Stimulated activated CD8-positive, alpha-beta memory T cell treated with anti-CD3 and anti-CD28 coated beads, Interleukin-15, amount 100 ng/mL, for 1 hour (primary cell): ENCODE measurements around the gene RGMA.
"Not testable (repeated sequence)": the region's sequence is repeated elsewhere in the genome, so short reads cannot be mapped to it uniquely, and the experiment has no call there.

Source experiments
- DNase-seq: peaks from one replicate; pipeline ENCODE4 v3.0.0-alpha.2; 2020; ENCODE audit warnings: low read depth

The RGMA gene

DNA sequence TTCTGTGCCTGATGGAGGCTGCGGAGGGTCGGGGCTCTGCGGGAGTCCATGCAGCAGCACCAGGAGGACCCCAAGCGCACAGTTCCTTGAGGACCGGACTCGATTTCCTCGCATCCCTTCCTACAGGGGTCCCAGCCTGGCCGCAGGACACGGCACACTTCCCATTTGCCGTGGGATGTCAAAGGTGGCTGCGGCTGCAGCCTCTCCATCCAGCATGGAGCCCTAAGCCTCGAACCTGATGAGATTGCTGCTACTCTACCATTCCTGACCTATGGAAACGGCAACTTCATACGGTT, 40.6 kb downstream of the RGMA start:
- DNase-seq: no peak

DNA sequence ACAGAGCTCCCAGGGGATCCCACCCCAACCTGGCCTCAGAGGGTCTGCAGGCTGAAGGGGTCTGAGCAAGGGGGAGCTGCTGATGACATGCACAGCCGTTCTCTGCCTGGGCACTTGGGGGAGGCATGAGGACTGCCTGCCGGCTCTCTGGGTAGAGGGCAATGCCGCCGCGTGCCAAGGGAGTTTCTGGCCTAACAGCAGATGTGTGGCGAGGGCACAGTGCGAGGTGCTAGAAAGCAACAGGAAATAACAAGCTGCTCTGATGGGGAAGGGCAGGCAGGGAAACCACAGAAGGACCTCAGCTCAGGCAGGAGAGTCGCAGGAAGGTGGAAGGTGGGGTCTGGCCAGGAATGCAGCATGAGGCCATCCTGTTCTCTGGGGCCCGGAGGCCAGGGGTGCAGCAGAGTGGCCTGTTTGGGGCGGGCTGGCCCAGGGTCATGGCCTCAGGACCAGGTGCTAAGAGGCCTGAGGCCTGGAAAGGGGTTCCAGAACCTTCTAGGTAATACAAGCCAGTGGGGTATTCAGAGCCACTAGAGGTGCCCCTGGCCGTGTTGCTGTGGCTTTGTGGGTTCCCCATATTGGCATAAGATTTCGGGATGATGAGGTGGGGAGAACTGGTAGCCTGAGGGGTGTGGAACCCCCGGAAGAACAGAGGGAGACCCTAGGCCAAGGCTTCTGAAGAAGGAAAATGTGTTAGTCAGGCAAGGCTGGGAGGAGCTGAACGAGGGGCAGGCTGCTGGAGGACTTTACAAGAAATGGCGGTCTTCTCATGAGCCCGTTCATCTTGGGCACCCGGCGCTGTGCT, 41.2 kb downstream of the RGMA start:
- DNase-seq: peak; percentile 16

DNA sequence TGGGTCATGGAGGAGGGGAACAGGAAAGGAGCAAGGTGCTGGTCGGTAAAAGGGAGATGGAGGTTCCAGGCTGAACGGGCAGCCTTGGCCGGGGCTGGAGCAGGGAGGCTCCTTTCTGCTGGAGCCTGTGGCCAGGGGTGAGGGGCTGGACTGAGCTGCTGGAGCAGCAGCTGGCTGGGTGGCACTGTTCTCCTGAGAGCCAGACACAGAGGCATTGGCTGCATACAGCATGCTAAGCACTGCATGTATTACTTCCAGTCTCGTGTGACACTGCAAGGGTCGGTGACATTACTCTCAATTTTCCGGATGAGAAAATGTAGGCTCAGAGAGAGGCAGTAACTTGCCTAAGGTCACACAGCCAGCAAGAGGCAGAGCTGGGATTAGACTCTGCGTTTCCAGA, 42.3 kb downstream of the RGMA start:
- DNase-seq: no peak

DNA sequence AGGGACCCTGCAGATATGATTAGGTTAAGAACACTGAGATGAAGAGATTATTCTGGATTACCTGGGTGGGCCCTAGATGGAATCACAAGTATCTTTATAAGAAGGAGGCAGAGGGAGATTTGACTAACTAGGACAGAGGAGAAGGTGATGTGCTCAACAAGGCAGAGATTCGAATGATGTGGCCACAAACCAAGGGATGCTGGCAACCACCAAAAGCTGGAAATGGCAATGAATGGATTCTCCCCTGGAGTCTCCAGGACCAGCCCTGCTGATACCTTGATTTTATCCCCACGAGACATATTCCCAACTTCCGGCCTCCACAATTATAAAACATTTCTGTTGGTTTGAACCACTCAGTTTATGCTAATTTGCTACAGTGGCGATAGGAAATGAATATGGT, 42.9 kb downstream of the RGMA start:
- no peak for DNase-seq

DNA sequence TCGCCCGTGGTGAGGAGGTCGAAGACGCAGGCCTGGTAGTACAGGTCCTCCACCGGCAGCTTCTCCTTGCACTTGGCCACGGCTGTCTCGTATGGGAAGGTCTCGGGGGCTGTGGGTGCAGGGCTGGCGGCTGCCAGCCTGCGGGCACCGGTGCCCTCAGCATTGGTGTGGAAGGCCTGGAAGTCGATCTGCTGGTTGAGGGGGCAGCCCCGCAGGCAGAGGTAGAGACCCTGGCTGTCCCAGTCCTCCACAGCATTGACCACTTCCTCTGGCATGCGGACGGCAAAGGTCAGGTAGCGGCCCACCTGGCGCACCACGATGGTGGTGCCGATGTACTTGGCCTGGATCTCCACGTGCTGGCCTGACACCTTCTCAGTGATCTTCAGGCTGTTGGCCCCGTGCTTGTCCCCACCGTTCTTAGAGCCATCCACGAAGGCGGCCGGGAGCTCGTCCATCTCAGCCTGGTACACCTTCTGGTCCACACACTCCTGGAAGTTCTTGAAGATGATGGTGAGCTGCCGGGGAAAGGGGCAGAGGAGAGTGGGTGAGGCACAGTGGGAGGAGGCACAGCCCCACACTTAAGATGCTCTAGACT, 43.7 kb downstream of the RGMA start:
- DNase-seq: no peak

DNA sequence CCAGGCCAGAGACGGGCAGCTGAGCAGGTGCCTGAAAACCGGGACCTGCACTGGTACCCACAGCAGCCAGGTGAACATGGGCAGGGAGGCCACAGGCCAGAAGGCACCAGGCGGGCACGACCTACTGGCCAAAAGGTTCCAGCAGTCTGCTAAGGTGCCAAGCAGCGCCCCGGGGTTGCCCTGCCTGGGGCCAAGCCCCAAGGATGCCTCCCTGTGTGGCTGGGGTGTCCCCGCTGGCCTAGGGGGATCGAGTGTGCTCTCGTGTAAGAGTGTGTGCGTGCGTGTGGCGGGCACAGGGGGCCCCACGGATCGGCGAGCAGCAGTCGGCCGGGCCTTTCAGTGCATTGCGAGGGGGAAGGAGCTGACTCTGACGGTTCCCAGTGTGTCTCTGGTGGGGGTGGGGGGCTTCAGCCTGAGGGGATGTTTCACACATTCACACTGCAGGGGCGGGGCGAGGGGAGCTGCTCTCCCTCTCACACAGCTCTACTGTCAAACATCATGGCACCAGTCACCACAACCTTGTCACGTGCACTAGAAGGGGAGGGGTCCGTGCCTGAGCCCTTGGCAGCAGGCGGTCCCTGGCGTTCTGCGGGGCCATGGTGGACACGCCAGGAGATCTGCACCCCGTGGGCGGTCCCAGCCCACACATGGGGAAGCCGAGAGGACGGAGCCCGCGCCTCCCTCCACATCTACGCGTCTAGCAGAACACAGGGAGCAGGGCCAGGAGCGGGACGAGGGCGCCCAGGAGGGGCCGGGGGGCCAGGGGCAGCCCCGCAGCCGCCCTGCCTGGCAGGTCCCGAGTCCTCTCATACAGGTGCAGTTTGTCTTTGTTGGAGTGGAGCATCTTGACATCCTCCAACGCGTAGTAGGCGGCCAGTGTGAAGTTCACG, 44.5 kb downstream of the RGMA start:
- no peak for DNase-seq

DNA sequence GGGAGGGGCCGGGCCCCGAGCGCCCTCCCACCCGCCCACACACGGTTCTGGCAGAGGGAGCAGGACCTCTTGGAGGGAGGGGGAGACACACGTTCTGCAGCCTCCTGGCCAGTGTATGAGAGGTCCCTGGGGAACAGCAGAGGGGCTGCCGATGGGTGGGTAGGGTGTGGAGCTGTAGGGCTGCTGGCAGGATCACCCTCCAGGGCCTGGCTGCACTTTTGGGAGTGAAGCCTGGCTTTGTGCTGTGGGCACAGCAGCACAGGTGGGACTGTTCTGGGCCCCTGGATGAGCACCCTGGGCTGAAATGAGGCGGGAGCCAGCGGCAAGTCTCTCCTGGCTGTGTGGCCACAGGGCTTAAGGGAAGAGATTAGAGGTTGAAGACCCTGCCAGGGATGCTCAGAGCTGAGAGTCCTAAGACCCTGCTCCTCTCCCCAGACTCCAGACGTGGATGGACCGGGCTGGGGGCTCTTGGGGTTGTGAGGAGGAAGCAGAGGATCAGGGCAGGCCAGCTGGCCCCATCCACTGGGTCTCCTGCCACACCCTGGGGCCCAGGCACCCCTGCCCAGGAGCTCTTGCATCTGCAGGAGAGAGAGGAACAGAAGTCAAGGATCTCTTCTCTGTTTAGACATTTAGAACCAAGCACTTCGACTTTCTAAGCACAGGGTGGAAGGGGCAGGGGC, 45.2 kb downstream of the RGMA start:
- no peak for DNase-seq

DNA sequence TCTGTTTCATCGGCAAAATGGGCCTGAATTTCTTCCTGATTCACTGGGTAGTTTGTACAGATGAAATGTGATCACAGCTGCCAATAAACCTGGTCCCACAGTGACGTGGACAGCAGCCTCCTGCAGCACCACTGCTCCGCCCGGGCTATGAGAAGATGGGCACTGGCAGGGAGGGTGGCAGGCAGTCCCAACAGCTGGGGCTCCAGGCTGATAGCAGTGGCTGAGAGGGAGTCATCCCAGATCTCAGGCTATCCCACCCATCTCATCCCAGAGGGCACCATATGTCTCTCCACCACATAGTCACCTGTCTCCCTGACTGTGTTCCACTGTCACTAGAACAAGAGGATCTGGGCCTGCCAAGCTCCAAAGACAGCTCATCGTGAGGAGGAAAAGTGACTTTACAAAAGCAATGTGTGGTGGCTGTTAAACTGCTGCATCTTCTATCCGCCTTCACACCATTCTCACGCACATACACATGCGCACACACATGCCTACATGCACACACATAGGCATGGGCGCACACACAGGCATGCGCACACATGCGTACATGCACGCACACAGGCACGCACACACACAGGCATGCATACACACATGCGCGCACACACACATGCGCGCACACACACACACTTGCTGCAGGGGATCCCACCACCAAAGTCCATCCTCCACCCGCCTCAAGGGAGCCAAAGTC, 46.2 kb downstream of the RGMA start:
- no peak for DNase-seq

DNA sequence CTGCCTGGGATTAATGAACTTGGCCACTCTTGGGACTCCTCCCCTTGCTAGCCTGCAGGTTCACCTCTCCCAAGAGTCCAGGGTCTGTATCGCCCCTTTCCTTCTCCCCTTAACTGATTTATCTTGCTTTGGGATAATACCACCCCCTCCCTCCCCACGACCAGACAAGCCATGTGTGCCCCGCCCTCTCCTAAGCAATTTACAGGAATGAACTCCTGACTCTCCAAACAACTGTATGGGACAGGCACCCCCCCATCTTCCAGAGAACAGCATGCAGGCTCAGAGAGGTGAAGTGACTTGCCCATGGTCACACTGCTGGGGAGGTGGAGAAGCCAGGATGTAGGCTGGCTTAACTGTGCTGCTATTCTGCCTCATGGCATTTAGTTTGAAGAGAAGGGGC, 46.8 kb downstream of the RGMA start:
- DNase-seq: no peak

DNA sequence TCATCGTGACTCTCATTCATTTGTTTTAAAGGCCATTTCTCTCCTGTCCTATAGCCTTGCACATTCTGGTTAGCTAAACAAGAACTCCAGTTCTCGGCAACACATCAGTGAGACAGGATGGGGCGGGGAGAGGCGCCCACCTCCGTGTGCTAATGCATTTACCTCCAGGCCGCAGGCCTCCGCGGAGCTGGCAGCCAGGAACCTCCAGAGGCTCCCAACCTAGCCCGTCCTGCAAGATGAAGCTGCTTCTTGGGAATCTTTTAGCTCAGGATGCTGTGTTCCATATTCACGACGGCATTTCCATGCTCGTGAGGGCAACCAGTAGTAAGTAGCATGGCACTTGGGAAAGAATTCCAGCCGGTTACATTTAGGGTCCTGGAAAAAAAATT, 47.9 kb downstream of the RGMA start:
- no peak for DNase-seq

DNA sequence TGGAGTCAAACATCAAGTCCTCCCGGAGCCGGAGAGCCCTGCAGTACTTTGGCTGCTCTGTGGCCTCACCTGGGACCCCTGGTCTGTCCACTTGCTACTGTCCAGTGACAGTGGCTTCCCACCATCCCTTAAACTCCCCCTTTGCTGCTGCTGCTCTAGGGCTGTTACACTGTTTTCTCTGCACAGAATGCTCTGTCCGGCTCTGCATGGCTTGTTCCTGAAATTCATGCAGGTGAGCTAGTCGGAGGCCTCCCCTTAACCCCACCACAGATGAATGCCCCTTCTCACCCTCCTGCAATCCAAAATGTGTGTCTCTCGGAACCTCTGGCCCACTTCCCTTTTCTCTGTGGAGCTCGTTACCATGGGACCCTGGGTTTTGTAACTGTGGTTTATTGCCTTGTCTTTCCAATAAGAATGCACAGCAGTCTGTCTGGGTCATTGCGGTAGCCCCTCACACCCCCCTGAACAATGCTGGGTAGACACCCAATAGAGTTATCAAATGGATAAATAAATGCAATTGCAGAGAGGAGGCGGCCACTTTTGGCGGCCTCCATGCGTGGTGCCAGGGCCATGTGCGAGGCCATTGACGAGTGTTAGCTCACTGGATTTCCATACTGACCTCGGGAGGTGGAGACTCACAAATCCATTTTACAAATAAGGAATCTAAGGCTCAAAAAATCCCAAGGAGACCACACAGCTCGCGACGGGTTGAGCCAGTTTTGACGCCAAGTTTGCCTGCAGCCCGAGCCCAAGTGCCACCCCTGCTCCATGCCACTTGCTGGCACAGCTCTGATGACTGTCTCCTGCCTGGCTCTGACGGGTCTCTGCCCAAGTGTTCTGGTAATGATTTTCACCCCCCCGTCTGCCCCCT, 48.5 kb downstream of the RGMA start:
- no peak for DNase-seq

DNA sequence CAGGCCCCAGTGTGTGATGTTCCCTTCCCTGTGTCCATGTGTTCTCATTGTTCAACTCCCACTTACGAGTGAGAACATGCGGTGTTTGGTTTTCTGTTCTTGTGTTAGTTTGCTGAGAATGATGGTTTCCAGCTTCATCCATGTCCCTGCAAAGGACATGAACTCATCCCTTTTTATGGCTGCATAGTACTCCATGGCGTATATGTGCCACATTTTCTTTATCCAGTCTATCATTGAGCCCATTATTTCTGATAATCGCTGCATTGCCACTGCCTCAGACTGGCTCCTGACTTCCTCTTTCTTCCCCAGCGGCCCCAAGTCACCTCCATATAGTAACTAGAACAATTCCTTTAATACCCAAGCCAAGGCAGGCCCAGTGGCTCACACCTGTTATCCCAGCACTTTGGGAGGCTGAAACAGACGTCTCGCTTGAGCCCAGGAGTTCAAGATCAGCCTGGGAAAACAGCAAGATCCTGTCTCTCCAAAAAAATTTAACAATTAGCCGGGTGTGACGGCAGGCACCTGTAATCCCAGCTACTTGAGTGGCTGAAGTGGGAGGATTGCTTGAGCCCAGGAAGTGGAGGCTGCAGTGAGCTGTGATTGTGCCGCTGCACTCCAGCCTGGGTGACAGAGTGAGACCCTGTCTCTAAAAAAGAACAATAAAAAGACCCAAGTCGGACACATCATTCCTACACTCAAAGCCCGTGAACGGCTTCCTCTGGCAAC, 49.3 kb downstream of the RGMA start:
- not testable (repeated sequence) for DNase-seq

DNA sequence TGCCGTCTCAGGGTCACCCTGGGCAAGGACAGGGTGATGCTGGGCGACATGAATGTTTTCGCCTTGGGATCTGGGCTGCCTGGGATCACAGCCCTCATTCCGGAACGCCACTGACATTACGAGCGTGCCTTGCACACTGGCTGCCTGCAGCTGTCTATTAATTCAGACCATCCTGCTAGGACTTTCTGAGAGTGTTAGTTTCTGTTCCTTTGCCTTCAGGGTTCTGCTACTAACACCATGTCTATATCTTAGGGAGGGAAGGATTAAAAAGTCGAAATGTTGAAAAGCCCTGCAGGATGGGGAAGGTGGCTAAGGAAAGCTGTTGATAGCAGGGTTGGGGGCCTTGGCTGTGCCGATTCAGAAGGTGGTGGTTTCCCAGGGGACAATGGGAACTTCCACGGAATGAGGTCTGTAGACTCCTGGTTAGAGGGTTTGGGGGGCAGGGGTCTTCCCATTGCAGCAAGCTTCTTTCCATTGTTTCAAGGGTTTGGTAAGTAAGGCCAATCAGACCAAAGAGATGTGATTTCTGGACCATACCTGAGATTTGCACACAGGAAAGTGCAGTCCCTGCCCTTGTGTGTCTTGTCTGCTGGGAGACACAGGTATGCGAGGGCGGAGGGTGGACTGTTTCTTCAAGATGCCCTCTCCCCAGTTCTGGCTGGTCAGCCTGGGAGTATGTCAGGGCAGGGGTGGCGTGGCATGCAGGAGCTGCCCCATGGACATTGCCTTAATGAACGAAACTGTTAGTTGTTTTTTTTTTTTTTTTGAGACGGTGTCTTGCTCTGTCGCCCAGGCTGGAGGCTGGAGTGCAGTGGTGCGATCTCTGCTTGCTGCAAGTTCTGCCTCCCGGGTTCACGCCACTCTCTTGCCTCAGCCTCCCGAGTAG, 50.9 kb downstream of the RGMA start:
- DNase-seq: no peak

DNA sequence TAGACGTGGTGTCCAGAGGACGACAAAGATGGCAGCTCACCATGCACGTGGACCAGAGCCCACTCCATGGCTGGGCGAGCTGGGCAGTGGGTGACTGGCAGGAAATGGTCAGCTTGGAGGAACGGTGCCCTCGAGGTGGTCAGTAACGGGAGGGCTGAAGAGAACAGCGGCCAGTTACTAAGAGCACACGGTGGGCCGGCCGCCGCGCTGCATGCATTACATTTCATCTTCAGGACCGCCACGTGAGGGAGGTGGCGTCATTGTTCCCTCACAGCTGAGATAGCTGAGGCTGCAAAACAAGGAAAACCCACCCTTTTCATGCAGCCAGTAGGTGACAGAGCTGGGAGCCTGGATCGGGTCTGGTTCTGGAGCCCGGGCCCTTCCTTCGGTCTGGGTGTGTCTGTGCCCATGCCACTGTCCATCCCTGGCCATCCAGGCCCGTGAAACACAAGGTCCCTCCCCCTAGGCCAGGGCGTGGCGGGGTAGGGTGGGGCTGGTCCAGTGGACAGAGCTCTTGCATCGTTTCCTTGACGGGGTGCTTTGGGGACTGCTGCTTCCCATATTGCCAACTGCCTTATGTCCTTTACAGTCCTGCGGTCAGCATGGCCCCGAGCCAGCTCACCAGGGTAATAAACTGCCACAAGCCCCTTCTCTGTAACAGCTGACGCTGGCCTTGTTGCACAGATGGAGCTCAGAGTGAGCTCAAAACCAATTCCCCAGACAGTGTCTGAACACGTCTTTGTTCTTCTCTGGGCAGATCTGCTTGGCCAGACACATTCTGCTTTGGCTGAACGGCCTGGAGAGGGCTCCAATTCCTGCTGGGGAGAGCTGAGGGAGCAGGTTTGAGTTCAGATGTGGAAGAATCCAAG, 51.8 kb downstream of the RGMA start:
- no peak for DNase-seq

DNA sequence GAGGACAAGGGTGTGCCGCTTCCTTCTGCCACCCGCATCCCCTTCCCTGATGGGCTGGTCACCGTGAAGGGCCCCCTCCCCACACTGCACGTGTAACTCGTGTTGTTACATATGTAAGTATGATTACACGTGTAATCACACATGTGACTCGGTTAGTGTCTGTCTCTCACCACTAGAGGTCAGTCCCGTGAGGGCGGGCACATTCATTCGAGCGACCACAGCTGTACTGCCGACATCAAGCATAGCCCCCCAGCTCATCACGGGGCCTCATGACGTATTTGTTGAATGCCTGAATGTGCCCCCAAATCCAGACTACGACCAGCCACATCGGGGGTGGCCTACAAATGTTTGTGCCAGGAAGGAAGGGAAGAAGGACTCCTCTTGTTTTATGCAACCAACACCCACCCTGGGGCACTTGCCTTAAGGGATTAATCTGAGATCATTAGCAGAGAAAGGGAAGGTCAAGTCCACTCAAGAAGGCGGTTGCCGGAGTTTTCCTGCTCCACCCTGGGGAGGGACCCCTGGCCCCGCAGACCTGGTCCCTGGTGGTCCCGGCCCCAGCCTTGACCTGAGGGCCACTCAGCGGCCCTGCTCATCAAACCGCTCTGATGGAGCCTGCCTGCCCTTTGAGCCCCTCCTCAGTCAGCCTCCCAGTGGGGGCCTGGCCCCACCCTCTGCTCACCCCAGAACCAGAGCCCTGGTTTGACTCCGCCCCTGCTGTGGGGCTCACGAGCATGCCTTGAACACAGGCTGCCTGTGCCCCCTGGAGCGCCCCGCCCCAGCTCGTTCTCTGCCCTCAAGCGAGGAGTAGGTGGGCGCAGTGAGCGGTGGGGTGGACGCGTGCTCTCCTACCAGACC, 52.8 kb downstream of the RGMA start:
- peak; percentile 12 for DNase-seq

DNA sequence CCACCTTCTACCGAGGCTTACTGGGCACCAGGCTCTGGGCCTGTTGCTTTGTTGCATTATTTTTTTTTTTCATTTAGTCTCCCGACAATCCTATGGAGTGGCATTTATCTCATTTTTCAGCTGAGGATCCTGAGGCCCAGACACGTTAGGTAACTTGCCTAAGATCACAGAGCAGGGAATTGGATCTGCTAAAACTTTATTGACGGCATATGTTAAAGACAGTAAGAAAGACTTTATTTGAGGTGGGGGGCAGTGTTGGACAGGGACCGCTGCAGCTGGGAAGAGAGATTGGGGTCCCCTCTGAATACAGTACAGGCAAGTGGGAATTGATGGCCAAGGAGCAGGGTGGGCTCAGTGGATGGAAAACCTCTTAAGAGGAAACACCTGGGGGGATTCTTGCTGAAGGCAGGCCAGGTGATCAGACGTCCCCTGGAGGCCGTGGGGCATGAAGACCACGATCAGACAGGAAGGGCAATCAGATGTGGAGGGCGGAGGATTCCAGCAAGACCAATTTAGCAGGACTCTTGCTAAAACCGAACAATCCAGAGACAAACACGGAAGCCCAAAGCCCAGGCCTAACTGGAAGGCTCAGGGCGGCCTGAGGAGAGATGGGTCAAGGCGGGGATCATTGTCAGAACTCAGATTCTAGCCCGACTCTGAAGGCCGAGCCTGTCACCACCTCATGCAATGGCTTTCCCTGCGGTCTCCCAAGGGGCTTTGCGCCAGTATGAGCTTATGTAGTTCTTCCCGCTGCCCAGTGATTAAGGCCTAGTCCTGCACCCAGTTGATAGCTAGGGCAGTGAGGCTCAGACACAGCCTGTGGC, 53.7 kb downstream of the RGMA start:
- DNase-seq: no peak
